WTC11 (cell line): ENCODE measurements around the gene FRMD4A.

Experiments used
- ETV6 ChIP-seq: sonication (generic); formaldehyde crosslinking; IDR thresholded peaks from 2 replicates; pipeline ENCODE4 v1.8.1; 2022; ENCODE audit warnings: mild to moderate bottlenecking, missing genetic modification reagents
- IRF2 ChIP-seq: sonication (generic); formaldehyde crosslinking; IDR thresholded peaks from 2 replicates; pipeline ENCODE4 v1.8.0; 2022; ENCODE audit warnings: low read depth, missing genetic modification reagents, borderline replicate concordance
- JUN ChIP-seq: sonication (generic); formaldehyde crosslinking; IDR thresholded peaks from 2 replicates; pipeline ENCODE4 v1.8.0; 2023; ENCODE audit warnings: mild to moderate bottlenecking, missing genetic modification reagents
- SP1 ChIP-seq: sonication (generic); formaldehyde crosslinking; conservative IDR thresholded peaks from 2 replicates; pipeline ENCODE4 v1.8.1; 2022; ENCODE audit warnings: missing genetic modification reagents
- ZNF121 ChIP-seq: sonication (generic); formaldehyde crosslinking; IDR thresholded peaks from 2 replicates; pipeline ENCODE4 v1.8.0; 2023; ENCODE audit warnings: missing genetic modification reagents
- ZNF263 ChIP-seq: sonication (generic); formaldehyde crosslinking; IDR thresholded peaks from 2 replicates; pipeline ENCODE4 v1.8.1; 2022; ENCODE audit warnings: low read depth, mild to moderate bottlenecking, moderate library complexity, missing genetic modification reagents
- TF ChIP-seq, protein P1 (sequence below): fragments of 200-600 bp; IDR thresholded peaks from 2 replicates; pipeline ENCODE4 v1.8.0; 2022; ENCODE audit warnings: antibody characterized with exemption
- TF ChIP-seq, protein P2 (sequence below): sonication (generic); formaldehyde crosslinking; IDR thresholded peaks from 2 replicates; pipeline ENCODE4 v1.8.1; 2023; ENCODE audit warnings: mild to moderate bottlenecking, missing genetic modification reagents, moderate library complexity
- TF ChIP-seq, protein P3 (sequence below): sonication (generic); formaldehyde crosslinking; IDR thresholded peaks from 2 replicates; pipeline ENCODE4 v1.8.1; 2023; ENCODE audit warnings: mild to moderate bottlenecking, missing genetic modification reagents, borderline replicate concordance

DNA sequence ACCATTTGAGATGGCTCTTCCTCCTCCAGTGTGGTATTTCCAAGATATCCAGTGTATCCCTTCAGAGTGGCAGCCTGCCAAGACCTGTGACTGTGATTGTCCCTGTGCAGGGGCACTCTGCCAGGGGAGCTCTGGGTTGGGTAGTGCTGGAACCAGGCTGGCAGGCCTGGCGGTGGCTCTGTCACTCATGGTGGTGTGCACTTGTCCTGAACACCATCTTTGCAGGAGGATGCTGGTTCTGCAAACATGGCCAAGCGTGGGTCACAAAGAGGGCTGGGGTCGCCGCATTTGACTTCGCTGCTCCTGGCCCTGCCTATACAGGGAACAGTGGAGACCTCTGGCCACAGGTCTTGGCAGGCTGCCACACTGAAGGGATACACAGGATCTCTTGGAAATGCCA is 538.7 kb downstream of the FRMD4A start:
- TF ChIP-seq, protein P1, sequence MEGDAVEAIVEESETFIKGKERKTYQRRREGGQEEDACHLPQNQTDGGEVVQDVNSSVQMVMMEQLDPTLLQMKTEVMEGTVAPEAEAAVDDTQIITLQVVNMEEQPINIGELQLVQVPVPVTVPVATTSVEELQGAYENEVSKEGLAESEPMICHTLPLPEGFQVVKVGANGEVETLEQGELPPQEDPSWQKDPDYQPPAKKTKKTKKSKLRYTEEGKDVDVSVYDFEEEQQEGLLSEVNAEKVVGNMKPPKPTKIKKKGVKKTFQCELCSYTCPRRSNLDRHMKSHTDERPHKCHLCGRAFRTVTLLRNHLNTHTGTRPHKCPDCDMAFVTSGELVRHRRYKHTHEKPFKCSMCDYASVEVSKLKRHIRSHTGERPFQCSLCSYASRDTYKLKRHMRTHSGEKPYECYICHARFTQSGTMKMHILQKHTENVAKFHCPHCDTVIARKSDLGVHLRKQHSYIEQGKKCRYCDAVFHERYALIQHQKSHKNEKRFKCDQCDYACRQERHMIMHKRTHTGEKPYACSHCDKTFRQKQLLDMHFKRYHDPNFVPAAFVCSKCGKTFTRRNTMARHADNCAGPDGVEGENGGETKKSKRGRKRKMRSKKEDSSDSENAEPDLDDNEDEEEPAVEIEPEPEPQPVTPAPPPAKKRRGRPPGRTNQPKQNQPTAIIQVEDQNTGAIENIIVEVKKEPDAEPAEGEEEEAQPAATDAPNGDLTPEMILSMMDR: no peak
- TF ChIP-seq ETV6 (CRISPR knock-in tag) (no peak), ZNF121 (CRISPR knock-in tag) (no peak), ZNF263 (no peak), SP1 (CRISPR knock-in tag) (no peak), IRF2 (CRISPR knock-in tag) (no peak), JUN (CRISPR knock-in tag) (no peak)
- TF ChIP-seq, protein P2, sequence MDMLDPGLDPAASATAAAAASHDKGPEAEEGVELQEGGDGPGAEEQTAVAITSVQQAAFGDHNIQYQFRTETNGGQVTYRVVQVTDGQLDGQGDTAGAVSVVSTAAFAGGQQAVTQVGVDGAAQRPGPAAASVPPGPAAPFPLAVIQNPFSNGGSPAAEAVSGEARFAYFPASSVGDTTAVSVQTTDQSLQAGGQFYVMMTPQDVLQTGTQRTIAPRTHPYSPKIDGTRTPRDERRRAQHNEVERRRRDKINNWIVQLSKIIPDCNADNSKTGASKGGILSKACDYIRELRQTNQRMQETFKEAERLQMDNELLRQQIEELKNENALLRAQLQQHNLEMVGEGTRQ: no peak
- TF ChIP-seq, protein P3, sequence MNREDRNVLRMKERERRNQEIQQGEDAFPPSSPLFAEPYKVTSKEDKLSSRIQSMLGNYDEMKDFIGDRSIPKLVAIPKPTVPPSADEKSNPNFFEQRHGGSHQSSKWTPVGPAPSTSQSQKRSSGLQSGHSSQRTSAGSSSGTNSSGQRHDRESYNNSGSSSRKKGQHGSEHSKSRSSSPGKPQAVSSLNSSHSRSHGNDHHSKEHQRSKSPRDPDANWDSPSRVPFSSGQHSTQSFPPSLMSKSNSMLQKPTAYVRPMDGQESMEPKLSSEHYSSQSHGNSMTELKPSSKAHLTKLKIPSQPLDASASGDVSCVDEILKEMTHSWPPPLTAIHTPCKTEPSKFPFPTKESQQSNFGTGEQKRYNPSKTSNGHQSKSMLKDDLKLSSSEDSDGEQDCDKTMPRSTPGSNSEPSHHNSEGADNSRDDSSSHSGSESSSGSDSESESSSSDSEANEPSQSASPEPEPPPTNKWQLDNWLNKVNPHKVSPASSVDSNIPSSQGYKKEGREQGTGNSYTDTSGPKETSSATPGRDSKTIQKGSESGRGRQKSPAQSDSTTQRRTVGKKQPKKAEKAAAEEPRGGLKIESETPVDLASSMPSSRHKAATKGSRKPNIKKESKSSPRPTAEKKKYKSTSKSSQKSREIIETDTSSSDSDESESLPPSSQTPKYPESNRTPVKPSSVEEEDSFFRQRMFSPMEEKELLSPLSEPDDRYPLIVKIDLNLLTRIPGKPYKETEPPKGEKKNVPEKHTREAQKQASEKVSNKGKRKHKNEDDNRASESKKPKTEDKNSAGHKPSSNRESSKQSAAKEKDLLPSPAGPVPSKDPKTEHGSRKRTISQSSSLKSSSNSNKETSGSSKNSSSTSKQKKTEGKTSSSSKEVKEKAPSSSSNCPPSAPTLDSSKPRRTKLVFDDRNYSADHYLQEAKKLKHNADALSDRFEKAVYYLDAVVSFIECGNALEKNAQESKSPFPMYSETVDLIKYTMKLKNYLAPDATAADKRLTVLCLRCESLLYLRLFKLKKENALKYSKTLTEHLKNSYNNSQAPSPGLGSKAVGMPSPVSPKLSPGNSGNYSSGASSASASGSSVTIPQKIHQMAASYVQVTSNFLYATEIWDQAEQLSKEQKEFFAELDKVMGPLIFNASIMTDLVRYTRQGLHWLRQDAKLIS (CRISPR knock-in tag): no peak
